ENCODE results near the gene NT5C3A. TPM values are rescaled to one million over a fixed set of nuclear protein-coding genes. Genes with fewer than 3 reads are reported as not detected.
"Not testable (repeated sequence)": the region's sequence is repeated elsewhere in the genome, so short reads cannot be mapped to it uniquely, and the experiment has no call there.

NT5C3A gene
- total RNA-seq, 1 experiment from 2014 or later: 60.4 TPM

DNA sequence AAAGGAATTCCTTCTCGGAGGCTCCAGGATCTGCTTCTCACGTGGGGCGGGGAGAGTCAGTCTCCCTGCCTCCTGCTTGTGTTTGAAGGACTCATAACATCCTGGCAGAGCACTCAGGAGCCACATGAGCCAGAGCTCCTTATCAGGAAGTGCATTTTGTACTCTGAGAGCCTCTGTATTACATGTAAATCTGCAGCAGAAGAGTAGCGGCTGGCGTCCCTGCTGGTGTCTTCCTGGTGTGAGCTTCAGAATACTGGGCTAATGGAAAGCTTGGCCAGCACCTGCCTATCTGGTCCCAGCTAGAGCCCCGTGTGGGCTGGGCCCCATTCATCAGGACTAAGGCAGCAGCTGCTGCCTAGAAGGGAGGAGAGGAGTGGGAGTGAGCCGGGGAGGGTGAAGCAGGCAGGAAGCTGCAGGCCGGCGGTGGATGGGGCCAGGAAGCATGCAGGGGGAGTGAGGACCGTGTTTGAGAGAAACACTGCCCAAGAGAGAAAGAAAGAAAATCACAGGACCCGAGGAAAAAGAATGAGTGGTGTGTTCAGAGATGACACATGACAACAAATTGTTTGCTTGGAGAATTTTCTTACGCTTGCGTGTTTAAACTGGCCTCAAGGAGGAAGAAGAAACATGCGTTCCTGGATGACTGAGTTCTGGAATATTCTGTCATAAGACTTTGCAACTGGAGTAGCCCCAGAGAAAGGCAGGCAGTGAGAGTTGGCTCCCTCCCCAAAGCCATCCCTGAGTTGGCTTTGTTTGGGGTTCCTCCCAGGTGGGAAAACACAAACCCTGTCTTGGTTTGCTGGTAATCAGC lies 64.0 kb downstream of the NT5C3A start:
- H3K27me3 ChIP-seq (ENCODE audit: insufficient read depth, low read depth); POLR2A ChIA-PET (ENCODE audit: unreplicated experiment); H3K4me2 ChIP-seq; CTCF ChIA-PET; H3K4me1 ChIP-seq (replicated peaks; ENCODE audit: insufficient read depth); H3K9me2 ChIP-seq (ENCODE audit: insufficient read depth); H3F3A ChIP-seq (ENCODE audit: insufficient read depth, low read depth); H3K27ac ChIP-seq; H3K9me3 ChIP-seq (ENCODE audit: insufficient read depth, low read depth); intact Hi-C loops (cut with micrococcal nuclease; ENCODE audit: unreplicated experiment); DNase-seq; H3K36me3 ChIP-seq (ENCODE audit: low read depth); H2AFZ ChIP-seq; H4K20me1 ChIP-seq (ENCODE audit: insufficient read depth); H3K79me2 ChIP-seq (ENCODE audit: low read depth); BruUV-seq (replicated peaks); H3K4me3 ChIP-seq: not testable (repeated sequence)

DNA sequence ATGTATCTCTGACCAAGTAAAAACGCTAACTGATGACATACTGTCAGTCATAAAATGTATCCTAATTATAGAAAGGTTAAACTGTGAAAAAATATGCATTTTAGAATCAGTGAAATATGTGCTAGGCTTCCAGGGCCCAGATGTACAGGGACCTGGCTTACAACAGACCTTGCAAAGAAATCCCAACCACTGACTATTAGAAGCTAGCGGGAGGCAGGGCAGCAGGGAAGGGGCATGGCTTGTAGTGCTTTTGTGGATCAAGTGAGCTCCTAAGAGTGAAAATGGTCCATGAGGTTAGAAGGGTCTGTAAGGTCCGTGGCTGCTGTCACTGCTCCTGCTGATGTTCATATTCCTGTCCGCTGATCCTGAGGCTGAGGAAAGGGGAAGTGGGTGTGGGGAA lies 64.6 kb downstream of the NT5C3A start:
- POLR2A ChIA-PET (ENCODE audit: unreplicated experiment); H3K36me3 ChIP-seq (ENCODE audit: low read depth); H3K4me3 ChIP-seq; H2AFZ ChIP-seq; DNase-seq; H3K4me1 ChIP-seq (replicated peaks; ENCODE audit: insufficient read depth); intact Hi-C loops (cut with micrococcal nuclease; ENCODE audit: unreplicated experiment); CTCF ChIA-PET; H3K9me2 ChIP-seq (ENCODE audit: insufficient read depth); H3F3A ChIP-seq (ENCODE audit: insufficient read depth, low read depth); H3K27me3 ChIP-seq (ENCODE audit: insufficient read depth, low read depth); H3K79me2 ChIP-seq (ENCODE audit: low read depth); H3K9me3 ChIP-seq (ENCODE audit: insufficient read depth, low read depth); H3K27ac ChIP-seq; BruUV-seq (replicated peaks); H3K4me2 ChIP-seq; H4K20me1 ChIP-seq (ENCODE audit: insufficient read depth): not testable (repeated sequence)

DNA sequence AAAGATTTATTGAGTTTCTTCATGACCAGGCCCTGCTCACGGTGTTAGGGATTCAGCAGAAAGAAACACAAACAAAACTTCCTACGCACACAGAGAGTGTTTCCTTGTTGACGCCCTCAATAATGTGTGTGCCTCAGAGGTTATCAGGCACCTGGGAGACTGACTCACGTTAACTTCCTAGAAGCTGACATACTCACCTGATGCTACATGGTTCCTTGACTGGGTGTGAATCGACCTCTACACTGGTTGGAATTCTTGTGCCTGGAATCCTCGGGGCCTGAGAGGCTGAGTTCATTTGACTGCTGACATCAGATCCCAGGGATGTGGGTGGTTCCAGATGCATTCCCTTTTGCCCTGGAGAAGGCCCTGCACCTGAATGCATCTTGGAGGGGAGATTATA lies 69.8 kb downstream of the NT5C3A start:
- H4K20me1 ChIP-seq (ENCODE audit: insufficient read depth); H3K36me3 ChIP-seq (ENCODE audit: low read depth); H3K27me3 ChIP-seq (ENCODE audit: insufficient read depth, low read depth); H3K9me2 ChIP-seq (ENCODE audit: insufficient read depth); BruUV-seq (replicated peaks); H3K4me3 ChIP-seq; H3K9me3 ChIP-seq (ENCODE audit: insufficient read depth, low read depth); POLR2A ChIA-PET (ENCODE audit: unreplicated experiment); H3K79me2 ChIP-seq (ENCODE audit: low read depth); intact Hi-C loops (cut with micrococcal nuclease; ENCODE audit: unreplicated experiment); H2AFZ ChIP-seq: not testable (repeated sequence)
- Histone ChIP-seq H3K4me1 (replicated peaks; ENCODE audit: insufficient read depth) (peaks cover 15% of the 10 kb centered on the region), H3K27ac (peak overlapping the region; percentile 77), H3F3A (ENCODE audit: insufficient read depth, low read depth) (peaks cover 12% of the 10 kb centered on the region; the same call in 1 of the 2 replicates), H3K4me2 (peak overlapping the region; percentile 45)
- CTCF ChIA-PET: interaction anchor here (0.6 kb wide), 2 partner anchors 115 to 1348 kb away, joined by 9 to 10 read pairs; no protein-coding TSS in a partner anchor
- peak; percentile 78 to 89 for DNase-seq

DNA sequence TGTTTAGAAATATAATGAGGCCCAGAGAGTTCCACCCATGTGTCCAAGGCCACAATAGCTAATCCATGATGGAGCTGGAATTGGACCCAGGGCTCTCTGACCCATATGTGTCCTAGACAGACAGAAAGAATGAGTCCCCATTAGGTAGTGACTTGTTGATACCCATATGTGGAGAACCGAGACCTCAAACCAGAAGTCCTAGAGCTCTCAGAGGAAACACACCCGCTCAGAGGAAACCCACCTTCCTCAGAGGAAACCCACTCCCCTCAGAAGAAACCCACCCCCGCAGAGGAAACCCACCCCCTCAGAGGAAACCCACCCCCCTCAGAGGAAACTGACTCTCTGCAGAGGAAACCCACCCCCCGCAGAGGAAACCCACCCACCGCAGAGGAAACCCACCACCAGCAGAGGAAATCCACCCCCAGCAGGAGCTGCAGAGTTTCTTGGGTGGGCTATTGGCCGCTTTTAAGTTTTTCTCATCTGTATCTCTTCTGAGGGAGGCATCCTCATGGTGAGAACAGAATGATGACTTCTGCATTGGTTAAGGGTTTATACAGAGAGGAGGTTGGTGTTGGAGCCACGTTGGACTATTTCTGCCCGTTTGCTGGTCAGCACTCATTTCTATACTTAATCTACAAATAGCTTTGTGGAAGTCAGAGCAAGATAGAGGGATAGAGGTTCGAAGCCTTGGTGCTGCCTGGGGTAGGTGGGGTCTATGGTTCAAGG lies 70.4 kb downstream of the NT5C3A start:
- H3K79me2 ChIP-seq (ENCODE audit: low read depth); DNase-seq; H2AFZ ChIP-seq; H3K36me3 ChIP-seq (ENCODE audit: low read depth); H3K4me3 ChIP-seq; H3K9me3 ChIP-seq (ENCODE audit: insufficient read depth, low read depth); intact Hi-C loops (cut with micrococcal nuclease; ENCODE audit: unreplicated experiment); H3K9me2 ChIP-seq (ENCODE audit: insufficient read depth); H4K20me1 ChIP-seq (ENCODE audit: insufficient read depth); H3K27me3 ChIP-seq (ENCODE audit: insufficient read depth, low read depth); POLR2A ChIA-PET (ENCODE audit: unreplicated experiment): not testable (repeated sequence)
- Histone ChIP-seq H3K4me1 (replicated peaks; ENCODE audit: insufficient read depth) (peaks cover 15% of the 10 kb centered on the region), H3K4me2 (peak overlapping the region; percentile 45), H3K27ac (peak overlapping the region; percentile 77), H3F3A (ENCODE audit: insufficient read depth, low read depth) (peaks cover 12% of the 10 kb centered on the region; the same call in 1 of the 2 replicates)
- CTCF ChIA-PET: interaction anchor here (0.6 kb wide), 1 partner anchor 116 kb away, joined by 9 read pairs; no protein-coding TSS in a partner anchor
- BruUV-seq (replicated peaks): TSS peak; percentile 65

DNA sequence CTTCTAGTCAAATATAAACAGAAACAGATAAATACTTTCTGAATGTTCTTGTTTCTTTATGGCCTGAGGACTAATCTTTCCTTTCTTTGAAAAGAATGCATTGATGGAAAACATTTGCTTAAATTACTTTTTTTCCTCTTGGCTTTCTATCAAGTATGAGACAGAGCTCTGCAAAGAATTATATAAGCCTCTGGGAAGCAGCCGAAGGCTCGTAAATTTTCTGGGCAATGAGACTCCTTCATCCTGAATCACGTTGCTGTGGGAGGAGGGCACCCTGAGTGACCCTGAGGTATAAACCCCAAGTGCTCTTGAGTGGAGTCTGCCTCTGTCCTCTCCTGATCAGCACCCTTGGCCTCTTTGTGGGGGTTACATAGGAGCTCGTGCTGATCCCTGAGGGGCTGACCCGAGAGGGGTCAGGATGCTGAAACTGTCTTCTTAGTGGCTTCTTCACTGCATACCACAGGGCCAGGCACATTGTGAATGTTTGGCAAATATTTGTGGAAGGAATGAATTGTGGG lies 71.4 kb downstream of the NT5C3A start:
- BruUV-seq (replicated peaks); H3K27ac ChIP-seq; H3K4me3 ChIP-seq; DNase-seq; H2AFZ ChIP-seq; POLR2A ChIA-PET (ENCODE audit: unreplicated experiment); H4K20me1 ChIP-seq (ENCODE audit: insufficient read depth); H3K79me2 ChIP-seq (ENCODE audit: low read depth); H3K4me2 ChIP-seq; H3K27me3 ChIP-seq (ENCODE audit: insufficient read depth, low read depth); H3K9me3 ChIP-seq (ENCODE audit: insufficient read depth, low read depth); intact Hi-C loops (cut with micrococcal nuclease; ENCODE audit: unreplicated experiment); H3K36me3 ChIP-seq (ENCODE audit: low read depth); CTCF ChIA-PET; H3K9me2 ChIP-seq (ENCODE audit: insufficient read depth): not testable (repeated sequence)
- H3K4me1 ChIP-seq (replicated peaks; ENCODE audit: insufficient read depth): peaks cover 15% of the 10 kb centered on the region
- H3F3A ChIP-seq (ENCODE audit: insufficient read depth, low read depth): peaks cover 12% of the 10 kb centered on the region; the same call in 1 of the 2 replicates

DNA sequence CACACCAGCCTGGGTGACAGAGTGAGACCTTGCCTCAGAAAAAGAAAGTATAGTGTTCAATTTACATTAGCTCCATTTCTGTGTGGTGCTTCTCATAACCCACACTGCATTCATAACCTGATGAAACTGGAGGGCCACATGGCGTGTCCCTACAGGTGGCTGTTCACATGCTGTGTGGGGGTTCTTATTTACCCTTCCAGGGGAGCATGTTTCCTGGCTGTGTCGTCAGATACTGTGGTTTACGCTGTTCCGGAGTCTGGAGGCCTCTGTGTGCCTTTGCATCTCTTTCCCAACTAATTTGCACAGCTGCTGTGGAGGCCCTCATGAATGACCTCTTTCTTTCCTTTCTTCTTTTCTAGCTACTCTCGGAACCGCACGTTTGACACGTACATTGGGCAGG lies 74.4 kb downstream of the NT5C3A start:
- CTCF ChIA-PET: interaction anchor here (0.6 kb wide), 1 partner anchor 29 kb away, joined by 4 read pairs; no protein-coding TSS in a partner anchor
- BruUV-seq (replicated peaks); H3K36me3 ChIP-seq (ENCODE audit: low read depth): not testable (repeated sequence)

DNA sequence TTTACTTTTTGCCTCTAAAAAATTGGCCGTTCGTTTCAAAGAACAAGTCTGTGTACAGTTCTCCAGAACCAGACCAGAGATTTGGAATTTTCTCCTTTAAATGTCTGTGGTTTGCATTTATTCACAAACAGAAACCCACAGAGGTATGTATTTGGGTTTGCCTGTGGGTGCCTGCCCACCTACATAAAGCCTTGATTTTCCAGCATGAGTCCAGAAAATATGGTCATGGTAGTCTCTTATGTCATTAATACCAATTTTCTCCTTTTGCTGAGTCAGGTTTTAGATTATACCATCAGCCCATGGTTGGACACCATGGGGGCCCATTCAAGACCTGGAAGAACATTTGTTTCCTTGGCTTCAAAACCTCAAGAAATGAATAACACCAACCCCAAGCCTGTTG lies 82.7 kb downstream of the NT5C3A start:
- not testable (repeated sequence) for H2AFZ ChIP-seq

More for the DNA sequence above, 74.4 kb downstream of the NT5C3A start:
- H3K4me1 ChIP-seq (replicated peaks; ENCODE audit: insufficient read depth): peaks cover 11% of the 10 kb centered on the region
- H3K4me2 ChIP-seq; H3K9me2 ChIP-seq (ENCODE audit: insufficient read depth); H2AFZ ChIP-seq; H3F3A ChIP-seq (ENCODE audit: insufficient read depth, low read depth); H3K27me3 ChIP-seq (ENCODE audit: insufficient read depth, low read depth); H4K20me1 ChIP-seq (ENCODE audit: insufficient read depth); H3K9me3 ChIP-seq (ENCODE audit: insufficient read depth, low read depth); intact Hi-C loops (cut with micrococcal nuclease; ENCODE audit: unreplicated experiment); DNase-seq; H3K79me2 ChIP-seq (ENCODE audit: low read depth); POLR2A ChIA-PET (ENCODE audit: unreplicated experiment); H3K27ac ChIP-seq; H3K4me3 ChIP-seq: not testable (repeated sequence)

More for the DNA sequence above, 82.7 kb downstream of the NT5C3A start:
- CTCF ChIA-PET; intact Hi-C loops (cut with micrococcal nuclease; ENCODE audit: unreplicated experiment); H3F3A ChIP-seq (ENCODE audit: insufficient read depth, low read depth); H3K9me3 ChIP-seq (ENCODE audit: insufficient read depth, low read depth); H3K4me3 ChIP-seq; POLR2A ChIA-PET (ENCODE audit: unreplicated experiment); H3K36me3 ChIP-seq (ENCODE audit: low read depth); DNase-seq; H3K4me2 ChIP-seq; H4K20me1 ChIP-seq (ENCODE audit: insufficient read depth); H3K27me3 ChIP-seq (ENCODE audit: insufficient read depth, low read depth); H3K79me2 ChIP-seq (ENCODE audit: low read depth); H3K9me2 ChIP-seq (ENCODE audit: insufficient read depth): not testable (repeated sequence)
- BruUV-seq (replicated peaks): TSS peak; percentile 48
- Histone ChIP-seq H3K27ac (peak overlapping the region; percentile 57; the same call in 1 of the 2 replicates), H3K4me1 (replicated peaks; ENCODE audit: insufficient read depth) (peaks cover 13% of the 10 kb centered on the region)

All from PC-9 (cell line).